Adipocyte (in vitro differentiated cells): ENCODE results near the gene MGAT5.

Source experiments
- DNase-seq: peaks from one replicate; pipeline ENCODE4 v3.0.0-alpha.2; 2015; ENCODE audit warnings: low read depth
- H3K27me3 ChIP-seq: replicated peaks from 2 replicates; pipeline ENCODE4 v1.7.0; 2013; ENCODE audit warnings: mild to moderate bottlenecking, low read length, moderate library complexity; ENCODE audit not compliant: control insufficient read depth, insufficient read depth
- H3K36me3 ChIP-seq: 2 replicates; pipeline ENCODE4 v1.7.0; 2013; ENCODE audit warnings: low read length, mild to moderate bottlenecking, moderate library complexity; ENCODE audit not compliant: control insufficient read depth, insufficient read depth, severe bottlenecking
- H3K4me1 ChIP-seq: 2 replicates; pipeline ENCODE4 v1.7.0; 2013; ENCODE audit warnings: mild to moderate bottlenecking, low read length, moderate library complexity; ENCODE audit not compliant: control insufficient read depth, insufficient read depth
- H3K4me3 ChIP-seq: 2 replicates; pipeline ENCODE4 v1.7.0; 2013; ENCODE audit warnings: mild to moderate bottlenecking, low read length, moderate library complexity
- H3K9ac ChIP-seq: 2 replicates; pipeline ENCODE4 v1.7.0; 2013; ENCODE audit warnings: mild to moderate bottlenecking, low read length, moderate library complexity
- H3K9me3 ChIP-seq: 2 replicates; pipeline ENCODE4 v1.7.0; 2013; ENCODE audit warnings: mild to moderate bottlenecking, low read length, moderate library complexity; ENCODE audit not compliant: control insufficient read depth

The MGAT5 gene

DNA sequence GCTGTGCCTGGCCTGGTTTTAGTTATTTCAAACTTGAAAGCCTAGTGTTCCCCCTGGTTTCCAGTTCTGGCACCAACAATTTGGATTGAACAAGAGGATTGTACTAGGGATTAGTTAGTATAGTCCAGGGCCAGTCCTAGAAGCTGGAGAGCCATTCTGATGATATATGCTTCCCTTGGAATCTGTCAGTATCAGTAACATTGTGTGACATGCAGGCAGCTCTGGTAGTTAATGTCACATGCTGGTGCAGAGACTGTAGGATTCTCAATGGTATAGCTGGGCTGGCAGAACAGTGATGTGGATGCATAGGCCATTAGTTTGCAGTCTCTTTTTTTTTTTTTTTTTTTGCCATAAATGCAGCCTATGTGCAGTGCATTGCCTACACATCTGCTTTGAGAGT, 3.6 kb downstream of the MGAT5 start:
- Histone ChIP-seq H3K27me3 (no peaks in the 10 kb centered on the region), H3K36me3 (no peaks in the 10 kb centered on the region), H3K9ac (no peak overlapping the region), H3K4me3 (no peak overlapping the region), H3K9me3 (no peaks in the 10 kb centered on the region), H3K4me1 (peaks cover 33% of the 10 kb centered on the region)
- no peak for DNase-seq

DNA sequence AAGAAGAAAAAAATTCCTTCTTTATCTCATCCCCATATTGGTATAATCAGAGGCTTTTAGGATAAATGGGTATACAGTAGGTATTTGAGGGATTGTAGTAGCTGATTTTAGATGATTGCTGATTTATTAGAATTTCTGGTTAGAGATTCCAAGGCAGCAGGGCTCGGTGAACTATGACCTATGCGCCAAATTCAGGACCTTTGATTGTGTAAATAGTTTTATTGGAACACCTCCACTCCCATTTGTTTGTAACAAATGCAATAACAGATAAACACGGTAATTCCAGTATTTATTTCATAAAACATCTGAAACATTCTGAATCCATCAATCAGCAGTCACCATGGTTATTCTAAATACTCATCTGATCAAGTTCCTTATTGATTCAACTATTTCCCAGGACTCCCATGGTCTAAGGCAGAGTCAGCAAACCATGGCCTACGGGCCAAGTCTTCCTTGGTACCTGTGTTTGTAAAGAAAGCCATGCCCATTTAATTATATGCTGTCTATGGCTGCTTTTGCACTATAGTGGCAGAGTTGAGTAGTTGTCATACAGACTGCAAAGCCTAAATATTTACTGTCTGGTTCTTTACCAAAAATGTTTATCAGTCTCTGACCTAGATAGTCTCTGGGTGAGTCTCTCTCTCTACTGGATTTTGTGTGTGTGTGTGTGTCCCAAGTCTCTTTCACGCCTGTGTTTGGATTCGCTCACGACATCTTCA, 4.3 kb downstream of the MGAT5 start:
- Histone ChIP-seq H3K36me3 (no peaks in the 10 kb centered on the region), H3K9ac (no peak overlapping the region), H3K4me3 (no peak overlapping the region), H3K9me3 (no peaks in the 10 kb centered on the region), H3K27me3 (no peaks in the 10 kb centered on the region), H3K4me1 (peaks cover 33% of the 10 kb centered on the region)
- DNase-seq, result no peak

DNA sequence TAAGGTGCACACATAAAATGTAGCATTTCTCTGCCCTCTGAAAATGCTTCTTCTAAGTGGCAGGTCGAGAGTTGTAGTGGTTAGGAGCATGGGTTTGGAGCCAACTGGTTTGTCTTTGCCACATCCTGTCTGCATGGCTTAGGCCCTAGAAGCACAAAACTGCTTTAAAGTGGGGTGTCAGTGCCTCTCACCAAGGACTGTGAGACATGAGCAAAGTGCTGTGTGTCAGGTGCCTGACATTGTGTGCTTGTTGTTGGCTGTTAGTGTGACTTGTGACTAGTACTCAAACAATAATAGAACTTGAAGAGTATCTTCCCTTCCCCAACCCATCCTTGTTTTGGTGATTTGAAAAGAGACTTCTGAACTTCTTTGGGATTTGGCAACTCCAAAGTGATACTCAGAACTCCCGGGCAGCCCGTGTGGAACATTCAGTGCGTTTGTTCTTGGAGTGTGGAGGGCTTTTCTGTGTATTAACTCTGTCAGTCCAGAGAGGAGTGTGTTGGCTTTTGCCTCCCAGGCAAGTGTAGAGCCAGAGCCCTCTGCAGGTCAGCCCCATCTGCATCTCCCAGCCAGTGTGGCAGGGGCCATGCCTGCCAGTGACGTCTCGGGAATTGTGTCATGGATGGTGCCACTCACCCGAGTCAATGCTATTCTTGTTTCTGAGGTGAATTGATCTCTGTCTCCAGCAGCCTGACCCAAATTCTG, 5.0 kb downstream of the MGAT5 start:
- Histone ChIP-seq H3K4me3 (no peak overlapping the region), H3K36me3 (no peaks in the 10 kb centered on the region), H3K27me3 (no peaks in the 10 kb centered on the region), H3K9me3 (no peaks in the 10 kb centered on the region), H3K4me1 (peaks cover 33% of the 10 kb centered on the region), H3K9ac (no peak overlapping the region)
- no peak for DNase-seq

DNA sequence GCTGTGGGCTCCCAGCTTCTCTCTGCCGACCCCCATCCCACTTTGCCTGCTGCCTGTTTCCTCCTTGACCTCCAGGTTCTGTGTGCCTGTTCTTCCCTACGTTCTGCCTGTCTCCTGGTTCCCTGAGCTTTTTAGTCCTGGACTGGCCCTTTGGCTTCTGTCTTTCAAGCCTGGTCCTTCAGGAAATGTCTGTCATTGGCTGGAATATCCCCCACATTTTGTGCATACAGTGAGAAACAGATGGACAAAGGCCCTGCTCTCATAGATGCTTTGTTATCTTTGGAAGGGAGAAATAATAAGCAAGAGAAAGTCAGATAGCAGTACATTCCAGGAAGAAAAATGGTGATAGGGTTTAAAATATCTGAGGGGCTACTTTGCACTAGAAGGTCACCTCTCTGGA, 5.7 kb downstream of the MGAT5 start:
- H3K4me1 ChIP-seq, result peaks cover 33% of the 10 kb centered on the region
- H3K9me3 ChIP-seq, result no peaks in the 10 kb centered on the region
- no peak overlapping the region for H3K9ac ChIP-seq
- H3K4me3 ChIP-seq, result no peak overlapping the region
- no peak for DNase-seq
- H3K27me3 ChIP-seq, result no peaks in the 10 kb centered on the region
- no peaks in the 10 kb centered on the region for H3K36me3 ChIP-seq

DNA sequence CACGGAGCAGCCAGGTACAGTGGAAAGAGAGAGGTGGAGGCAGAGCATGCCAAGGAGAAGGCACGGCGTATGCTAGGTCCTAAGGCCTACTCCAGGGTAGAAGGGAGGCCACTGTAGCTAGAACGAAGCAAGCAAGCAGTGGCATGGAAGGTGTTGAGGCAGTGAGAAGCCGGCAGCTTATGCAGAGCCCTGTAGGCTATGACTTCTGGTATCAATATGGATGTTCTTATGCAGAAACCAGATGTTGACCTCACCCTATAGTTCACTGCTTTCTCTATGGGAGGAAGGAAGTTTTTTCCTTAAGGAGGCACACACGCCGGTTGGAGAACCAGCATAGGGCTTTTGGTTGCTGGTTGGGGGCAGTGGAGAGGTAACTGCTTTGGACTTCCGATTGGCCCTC, 6.1 kb downstream of the MGAT5 start:
- H3K9ac ChIP-seq, result no peak overlapping the region
- no peaks in the 10 kb centered on the region for H3K36me3 ChIP-seq
- H3K4me1 ChIP-seq, result peaks cover 33% of the 10 kb centered on the region
- no peaks in the 10 kb centered on the region for H3K9me3 ChIP-seq
- H3K27me3 ChIP-seq, result no peaks in the 10 kb centered on the region
- peak; percentile 10 for DNase-seq
- no peak overlapping the region for H3K4me3 ChIP-seq

DNA sequence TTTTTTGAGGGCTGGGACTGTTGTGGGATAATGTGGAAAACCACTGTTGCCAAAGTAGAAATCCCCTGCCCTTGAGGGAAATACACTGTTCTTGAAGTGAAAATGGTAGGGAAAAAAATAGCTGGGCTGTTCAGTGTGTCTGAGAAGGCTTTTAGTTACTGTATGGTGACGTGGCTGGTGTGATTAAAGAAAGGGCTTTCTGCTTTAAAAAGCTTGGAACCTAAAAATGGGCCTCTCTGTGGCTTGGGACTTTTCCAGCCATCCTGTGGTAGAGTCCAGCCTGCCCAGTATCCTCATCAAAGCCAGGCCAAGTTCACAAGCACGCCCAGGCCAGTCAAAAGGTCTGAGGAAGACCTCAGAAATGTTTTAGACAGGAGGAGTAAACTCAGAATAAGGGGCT, 6.8 kb downstream of the MGAT5 start:
- H3K9ac ChIP-seq, result peak overlapping the region; percentile 28
- peak; percentile 92 for DNase-seq
- H3K9me3 ChIP-seq, result no peaks in the 10 kb centered on the region
- H3K36me3 ChIP-seq, result no peaks in the 10 kb centered on the region
- H3K27me3 ChIP-seq, result no peaks in the 10 kb centered on the region
- H3K4me1 ChIP-seq, result peaks cover 33% of the 10 kb centered on the region
- no peak overlapping the region for H3K4me3 ChIP-seq

DNA sequence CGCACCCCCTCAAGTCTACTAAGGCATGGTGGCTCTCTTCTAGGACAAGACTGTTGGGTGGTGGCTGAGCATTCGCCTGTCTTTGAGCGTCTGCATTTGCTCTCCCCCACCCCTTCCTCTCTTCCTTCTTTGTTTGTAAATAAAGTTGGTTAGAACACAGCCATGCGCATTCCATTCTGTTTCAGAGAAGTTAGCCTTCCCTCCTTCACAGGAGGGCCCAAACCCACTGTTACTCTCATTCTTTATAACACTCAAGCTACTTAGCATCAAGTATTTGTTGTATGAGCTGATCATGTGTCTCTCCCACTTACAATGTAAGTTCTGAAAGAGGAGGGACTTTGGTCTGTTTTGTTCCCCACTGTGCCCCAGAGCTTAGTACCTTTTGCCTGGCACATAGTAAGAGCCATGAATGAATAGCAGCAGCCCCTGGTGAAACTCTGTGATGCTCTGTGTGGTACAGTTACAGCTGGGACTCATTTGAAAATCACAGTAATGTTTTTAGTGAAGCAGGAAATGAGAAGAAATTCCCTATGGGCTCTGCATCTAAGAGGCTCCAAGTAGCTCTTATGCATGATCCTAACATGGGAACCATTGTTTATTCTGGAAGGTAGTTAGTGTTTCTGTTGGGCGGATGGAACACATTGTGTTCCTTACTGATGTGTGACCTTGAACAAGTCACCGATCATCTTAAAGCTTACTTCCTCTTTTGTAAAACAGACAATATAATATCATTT, 7.7 kb downstream of the MGAT5 start:
- peaks cover 33% of the 10 kb centered on the region for H3K4me1 ChIP-seq
- no peaks in the 10 kb centered on the region for H3K27me3 ChIP-seq
- no peak overlapping the region for H3K9ac ChIP-seq
- H3K36me3 ChIP-seq, result no peaks in the 10 kb centered on the region
- DNase-seq, result peak; percentile 60
- no peaks in the 10 kb centered on the region for H3K9me3 ChIP-seq
- peak overlapping the region; percentile 20 for H3K4me3 ChIP-seq

DNA sequence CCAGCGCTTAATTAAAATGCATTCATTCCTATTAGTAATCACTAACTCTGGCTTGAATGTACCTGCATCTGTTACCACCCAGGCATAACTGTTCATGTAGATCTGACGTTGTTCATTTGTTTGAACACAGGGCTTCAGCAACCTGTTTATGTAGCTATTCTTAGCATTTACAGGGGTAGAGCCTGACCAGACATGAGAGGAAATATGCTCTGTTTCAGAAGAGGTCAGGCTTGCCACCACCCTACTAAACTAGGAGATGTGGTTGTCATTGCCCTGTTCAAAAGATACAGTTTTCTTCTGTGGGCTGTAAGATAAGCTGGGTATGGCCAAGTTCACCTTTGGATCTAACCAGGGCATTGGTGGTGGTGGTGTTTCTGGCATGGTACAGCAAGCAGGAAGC, 8.8 kb downstream of the MGAT5 start:
- Histone ChIP-seq H3K9ac (no peak overlapping the region), H3K36me3 (no peaks in the 10 kb centered on the region), H3K9me3 (no peaks in the 10 kb centered on the region), H3K4me1 (peaks cover 33% of the 10 kb centered on the region), H3K27me3 (no peaks in the 10 kb centered on the region), H3K4me3 (no peak overlapping the region)
- DNase-seq, result no peak

DNA sequence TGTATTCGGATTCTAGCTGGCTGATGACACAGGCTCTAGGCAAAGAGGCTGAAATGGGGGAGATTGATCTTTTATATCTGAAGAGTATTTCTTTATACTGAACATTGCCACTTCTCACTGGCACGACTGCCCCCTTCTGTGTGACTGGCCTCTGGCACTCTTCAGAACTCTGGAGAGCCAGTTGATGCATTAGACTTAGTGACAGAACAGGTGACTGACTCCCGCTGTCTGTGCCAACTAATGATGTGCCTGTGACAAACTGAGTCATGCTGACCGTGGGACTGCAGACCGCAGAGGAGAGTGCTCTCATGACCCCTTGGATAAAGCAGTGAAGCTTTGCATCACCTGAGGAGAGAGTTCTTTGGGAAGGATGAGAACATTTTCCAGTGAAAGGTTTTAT, 14.4 kb downstream of the MGAT5 start:
- DNase-seq, result no peak
- Histone ChIP-seq H3K36me3 (no peaks in the 10 kb centered on the region), H3K27me3 (no peaks in the 10 kb centered on the region), H3K4me1 (peaks cover 2% of the 10 kb centered on the region), H3K4me3 (no peak overlapping the region), H3K9me3 (no peaks in the 10 kb centered on the region), H3K9ac (no peak overlapping the region)

DNA sequence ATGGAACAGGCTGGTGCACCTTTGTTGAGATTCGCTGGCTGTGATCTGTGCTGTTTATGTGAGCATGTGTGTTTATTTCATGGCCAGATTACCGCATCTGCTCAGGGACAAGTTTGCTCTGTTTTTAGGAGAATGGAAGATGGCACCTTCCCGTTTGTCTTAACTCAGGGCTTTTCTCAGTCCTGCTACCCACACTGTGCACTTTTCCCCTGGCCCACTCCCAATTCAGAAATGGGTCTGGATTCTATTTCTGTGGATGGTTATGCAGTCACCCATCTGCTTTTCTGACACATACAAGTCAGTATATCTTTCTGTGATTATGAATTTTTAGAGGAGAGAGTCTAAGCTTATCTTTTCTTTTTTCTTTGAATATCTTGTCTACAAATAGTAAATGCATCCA, 15.4 kb downstream of the MGAT5 start:
- no peaks in the 10 kb centered on the region for H3K36me3 ChIP-seq
- no peak overlapping the region for H3K4me3 ChIP-seq
- H3K9ac ChIP-seq, result no peak overlapping the region
- no peaks in the 10 kb centered on the region for H3K27me3 ChIP-seq
- DNase-seq, result no peak
- peaks cover 3% of the 10 kb centered on the region for H3K4me1 ChIP-seq
- H3K9me3 ChIP-seq, result no peaks in the 10 kb centered on the region

DNA sequence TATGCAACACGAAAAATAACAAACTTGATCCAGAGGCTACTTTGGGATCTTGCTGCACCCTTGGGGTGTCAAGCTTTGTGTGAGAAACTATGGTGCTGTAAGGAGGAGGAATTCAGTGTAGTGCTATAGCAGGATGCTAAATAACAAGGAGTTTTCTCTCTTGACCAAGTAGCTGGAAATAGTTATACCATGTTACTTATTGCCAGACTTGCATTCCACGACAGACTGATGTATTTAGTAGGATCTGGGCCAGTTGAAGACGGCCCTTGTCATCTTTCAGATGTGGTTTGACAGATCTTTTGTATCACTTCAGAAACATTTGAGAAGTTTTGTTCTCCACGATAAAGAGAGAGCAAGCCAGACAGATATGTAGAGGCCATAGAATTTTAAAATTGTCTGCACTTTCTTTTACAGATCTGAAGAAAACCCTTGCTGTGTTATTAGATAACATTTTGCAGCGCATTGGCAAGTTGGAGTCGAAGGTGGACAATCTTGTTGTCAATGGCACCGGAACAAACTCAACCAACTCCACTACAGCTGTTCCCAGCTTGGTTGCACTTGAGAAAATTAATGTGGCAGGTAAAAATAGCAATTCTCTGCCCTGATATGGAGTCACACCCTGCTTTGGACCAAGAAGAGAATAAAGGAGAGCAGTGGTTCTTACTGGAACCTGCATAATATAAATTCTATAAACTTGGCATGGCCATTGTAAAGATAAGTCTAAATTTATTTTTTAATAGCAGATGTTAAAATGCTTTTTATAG, 16.3 kb downstream of the MGAT5 start:
- no peaks in the 10 kb centered on the region for H3K27me3 ChIP-seq
- H3K4me3 ChIP-seq, result no peak overlapping the region
- no peaks in the 10 kb centered on the region for H3K9me3 ChIP-seq
- no peaks in the 10 kb centered on the region for H3K36me3 ChIP-seq
- no peak overlapping the region for H3K9ac ChIP-seq
- peaks cover 3% of the 10 kb centered on the region for H3K4me1 ChIP-seq
- no peak for DNase-seq
